Activated CD4-positive, alpha-beta T cell treated with anti-CD3 and anti-CD28 coated beads for 36 hours (primary cell): ENCODE results near the gene CADM1. TPM values are rescaled to one million over a fixed set of nuclear protein-coding genes. Genes with fewer than 3 reads are reported as not detected.

ENCODE experiments used
- ATAC-seq: fragments of 200-7000 bp; cut with Tn5 transposase; one replicate; pipeline ENCODE4 v1.10.0; 2021; ENCODE audit warnings: mild to moderate bottlenecking, moderate library complexity
- CTCF ChIA-PET: fragments of 350-600 bp; sonication (Branson Sonifier 250); formaldehyde crosslinking; loops from one replicate; lab custom pipeline; 2021; ENCODE audit warnings: antibody characterized with exemption; lab: Charles Lee
- POLR2A ChIA-PET: fragments of 350-600 bp; sonication (Branson Sonifier 250); formaldehyde crosslinking; loops from one replicate; lab custom pipeline; 2021; ENCODE audit warnings: antibody characterized with exemption, inconsistent platforms; lab: Charles Lee
- DNase-seq: peaks from one replicate; pipeline ENCODE4 v3.0.0-alpha.2; 2020
- H3K27ac Mint-ChIP-seq: one replicate; pipeline ENCODE4 v1.8.0; 2021; ENCODE audit warnings: mixed read lengths
- H3K27me3 Mint-ChIP-seq: one replicate; pipeline ENCODE4 v1.8.0; 2021; ENCODE audit warnings: mixed read lengths
- H3K36me3 Mint-ChIP-seq: one replicate; pipeline ENCODE4 v1.8.0; 2021; ENCODE audit warnings: low read depth, mixed read lengths
- H3K4me1 Mint-ChIP-seq: one replicate; pipeline ENCODE4 v1.8.0; 2021; ENCODE audit warnings: mixed read lengths
- H3K4me3 Mint-ChIP-seq: one replicate; pipeline ENCODE4 v1.8.0; 2021; ENCODE audit warnings: mild to moderate bottlenecking, moderate library complexity, mixed read lengths
- H3K9me3 Mint-ChIP-seq: one replicate; pipeline ENCODE4 v1.8.0; 2021; ENCODE audit warnings: low read depth, mixed read lengths
- intact Hi-C, 2 experiments: fragments of 100-400 bp; cut with DNase I in 1 of 2; cut with micrococcal nuclease in 1 of 2; formaldehyde crosslinking; loops; one replicate each; pipeline versions ENCODE4 v1.14.2 to v1.15.1; 2022 to 2024; cut with DNase I, micrococcal nuclease
- total RNA-seq, 2 experiments: library from RNA; stranded (reverse); gene quantifications; one replicate each; pipeline ENCODE4 v1.2.3, GENCODE V29; 2021

CADM1 gene
- total RNA-seq, 2 experiments from 2014 or later, result 0.58 to 0.91 TPM

- H3K27me3 Mint-ChIP-seq, result peaks cover 7% of the 10 kb centered on the region
- H3K36me3 Mint-ChIP-seq, result no peaks in the 10 kb centered on the region
- intact Hi-C loops, result no loop called here
- DNase-seq (no peak), ATAC-seq (no peak)
- CTCF ChIA-PET, result no interaction called here
- POLR2A ChIA-PET, result no interaction called here
- H3K9me3 Mint-ChIP-seq, result no peaks in the 10 kb centered on the region
- no peaks in the 10 kb centered on the region for H3K4me1 Mint-ChIP-seq
- H3K27ac Mint-ChIP-seq, result no peak overlapping the region
- no peak overlapping the region for H3K4me3 Mint-ChIP-seq
Measured at GRCh38 chr11:115263799-115264656, 240.2 kb downstream of the CADM1 start.

- ChIA-PET CTCF (no interaction called here), POLR2A (no interaction called here)
- ATAC-seq (no peak), DNase-seq (no peak)
- no peaks in the 10 kb centered on the region for H3K4me1 Mint-ChIP-seq
- no peak overlapping the region for H3K27ac Mint-ChIP-seq
- H3K27me3 Mint-ChIP-seq, result peaks cover 7% of the 10 kb centered on the region
- no peaks in the 10 kb centered on the region for H3K9me3 Mint-ChIP-seq
- H3K36me3 Mint-ChIP-seq, result no peaks in the 10 kb centered on the region
- intact Hi-C loops, result no loop called here
- H3K4me3 Mint-ChIP-seq, result no peak overlapping the region
Measured at GRCh38 chr11:115258216-115258615, 246.0 kb downstream of the CADM1 start.

DNA sequence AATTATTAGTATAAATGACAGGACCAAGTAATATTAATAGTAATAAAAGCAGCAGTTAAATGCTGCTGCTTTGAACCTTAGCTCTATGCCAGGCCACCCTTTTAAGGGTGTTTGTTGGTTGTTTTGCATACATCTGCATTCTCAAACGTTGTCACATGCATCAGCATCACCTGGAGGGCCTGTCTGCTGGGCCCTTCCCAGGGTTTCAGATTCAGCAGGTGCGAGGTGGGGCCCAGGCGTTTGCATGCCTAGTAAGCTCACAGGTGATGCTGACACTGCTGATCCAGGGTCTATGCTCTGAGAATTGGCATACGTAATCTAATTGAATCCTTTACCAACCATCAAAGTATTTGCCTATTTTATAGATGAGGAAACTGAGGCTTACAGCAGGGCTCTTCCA, 246.5 kb downstream of the CADM1 start:
- Mint-ChIP-seq H3K27ac (no peak overlapping the region), H3K9me3 (no peaks in the 10 kb centered on the region), H3K27me3 (peaks cover 6% of the 10 kb centered on the region), H3K36me3 (no peaks in the 10 kb centered on the region), H3K4me1 (no peaks in the 10 kb centered on the region), H3K4me3 (no peak overlapping the region)
- POLR2A ChIA-PET, result no interaction called here
- intact Hi-C loops, result no loop called here
- no peak for ATAC-seq
- CTCF ChIA-PET, result no interaction called here
- DNase-seq, result no peak

DNA sequence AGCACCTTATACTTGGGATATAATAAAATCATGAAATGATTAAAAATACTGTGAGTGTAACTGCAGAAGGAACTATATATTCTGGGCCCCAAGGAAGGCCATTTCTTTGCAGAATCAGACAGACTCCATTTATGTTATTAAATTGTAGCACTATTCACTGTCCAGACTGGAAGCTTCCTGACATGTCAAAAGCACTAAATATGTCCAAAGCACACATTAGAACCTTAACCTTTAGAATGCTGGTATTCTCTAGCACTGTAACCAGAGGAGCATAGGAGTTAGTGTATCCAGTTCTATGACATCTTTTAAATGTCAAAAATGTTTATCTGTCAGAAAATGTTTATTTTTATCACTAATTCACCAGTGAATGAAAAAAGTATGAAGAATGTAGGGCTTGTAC, 246.9 kb downstream of the CADM1 start:
- no peak overlapping the region for H3K4me3 Mint-ChIP-seq
- POLR2A ChIA-PET, result no interaction called here
- no peaks in the 10 kb centered on the region for H3K9me3 Mint-ChIP-seq
- no peaks in the 10 kb centered on the region for H3K36me3 Mint-ChIP-seq
- DNase-seq, result no peak
- no peaks in the 10 kb centered on the region for H3K4me1 Mint-ChIP-seq
- peaks cover 6% of the 10 kb centered on the region for H3K27me3 Mint-ChIP-seq
- intact Hi-C loops, result no loop called here
- CTCF ChIA-PET, result no interaction called here
- no peak for ATAC-seq
- no peak overlapping the region for H3K27ac Mint-ChIP-seq

GRCh38 chr11:115256397-115257197, 247.6 kb downstream of the CADM1 start:
- intact Hi-C loops, result no loop called here
- H3K27me3 Mint-ChIP-seq, result peaks cover 6% of the 10 kb centered on the region
- ATAC-seq (no peak), DNase-seq (no peak)
- no peaks in the 10 kb centered on the region for H3K9me3 Mint-ChIP-seq
- CTCF ChIA-PET, result no interaction called here
- no peaks in the 10 kb centered on the region for H3K4me1 Mint-ChIP-seq
- no peaks in the 10 kb centered on the region for H3K36me3 Mint-ChIP-seq
- POLR2A ChIA-PET, result no interaction called here
- no peak overlapping the region for H3K27ac Mint-ChIP-seq
- no peak overlapping the region for H3K4me3 Mint-ChIP-seq

DNA sequence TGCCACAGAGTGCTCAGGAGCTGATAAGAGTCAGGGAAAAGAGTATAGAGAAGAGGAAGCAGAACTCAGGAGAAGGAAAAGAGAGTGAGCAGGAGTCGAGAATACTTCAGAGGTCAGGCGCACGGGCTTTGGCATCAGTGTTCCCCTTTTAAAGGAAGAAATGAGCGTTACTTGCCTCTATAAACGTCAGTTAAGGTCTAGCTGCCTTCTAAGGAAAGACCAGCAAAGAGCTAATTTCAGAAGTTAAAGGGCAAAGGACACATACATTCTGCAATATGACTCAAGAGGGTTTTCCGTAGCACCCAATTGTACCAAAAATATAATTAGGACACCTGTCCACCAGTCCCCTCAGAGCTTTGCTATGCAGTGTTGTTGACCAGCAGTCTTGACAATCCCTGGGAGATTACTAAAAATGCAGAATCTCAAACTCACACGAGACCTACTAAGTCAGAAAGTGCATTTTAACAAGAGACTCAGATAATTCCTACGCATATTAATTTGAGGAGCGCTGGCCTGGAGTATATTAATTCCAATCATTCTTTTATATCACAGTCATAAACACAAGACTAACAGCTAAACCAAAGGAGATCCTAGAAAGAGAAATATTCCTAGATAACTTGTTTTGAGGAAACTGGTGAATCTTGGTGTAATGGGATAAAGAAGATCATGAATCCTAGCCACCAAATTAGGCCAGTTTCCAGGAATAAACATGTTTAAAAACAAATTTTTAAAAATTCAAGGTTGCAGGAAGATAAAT, 249.0 kb downstream of the CADM1 start:
- H3K27ac Mint-ChIP-seq, result no peak overlapping the region
- ChIA-PET POLR2A (no interaction called here), CTCF (interaction anchor here (0.6 to 1.0 kb wide), 3 partner anchors 20 to 1410 kb away, joined by 3 to 4 read pairs (median 4); no protein-coding TSS in a partner anchor)
- intact Hi-C loops, result no loop called here
- ATAC-seq (no peak), DNase-seq (no peak)
- peaks cover 7% of the 10 kb centered on the region for H3K27me3 Mint-ChIP-seq
- no peaks in the 10 kb centered on the region for H3K4me1 Mint-ChIP-seq
- H3K9me3 Mint-ChIP-seq, result no peaks in the 10 kb centered on the region
- no peak overlapping the region for H3K4me3 Mint-ChIP-seq
- H3K36me3 Mint-ChIP-seq, result no peaks in the 10 kb centered on the region

DNA sequence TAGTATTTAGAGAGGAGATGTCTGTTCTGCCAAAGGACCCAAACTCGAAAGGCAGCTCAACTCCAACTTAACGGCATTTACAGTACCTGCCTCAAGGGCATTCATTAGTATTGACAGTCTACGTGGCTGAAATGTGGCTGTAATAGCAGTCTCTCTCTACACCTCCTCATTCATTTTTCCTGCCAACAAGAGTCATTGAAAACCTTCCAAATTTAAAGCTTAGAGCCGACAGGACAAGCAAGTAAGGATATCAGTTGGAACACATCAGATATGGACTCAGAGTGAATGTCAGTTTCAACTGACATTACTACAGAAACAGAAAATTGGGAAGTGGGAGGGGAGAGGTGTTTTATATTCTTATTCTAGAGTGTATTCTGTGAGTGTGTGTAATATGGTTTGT, 253.1 kb downstream of the CADM1 start:
- ChIA-PET POLR2A (interaction anchor here (0.6 kb wide), 1 partner anchor 239 kb away, joined by 3 read pairs; no protein-coding TSS in a partner anchor), CTCF (interaction anchor here (0.6 kb wide), 1 partner anchor 49 kb away, joined by 3 read pairs; no protein-coding TSS in a partner anchor)
- Mint-ChIP-seq H3K36me3 (no peaks in the 10 kb centered on the region), H3K4me3 (no peak overlapping the region), H3K9me3 (no peaks in the 10 kb centered on the region), H3K27me3 (peaks cover 7% of the 10 kb centered on the region), H3K4me1 (no peaks in the 10 kb centered on the region), H3K27ac (no peak overlapping the region)
- intact Hi-C loops, result no loop called here
- DNase-seq (no peak), ATAC-seq (no peak)

DNA sequence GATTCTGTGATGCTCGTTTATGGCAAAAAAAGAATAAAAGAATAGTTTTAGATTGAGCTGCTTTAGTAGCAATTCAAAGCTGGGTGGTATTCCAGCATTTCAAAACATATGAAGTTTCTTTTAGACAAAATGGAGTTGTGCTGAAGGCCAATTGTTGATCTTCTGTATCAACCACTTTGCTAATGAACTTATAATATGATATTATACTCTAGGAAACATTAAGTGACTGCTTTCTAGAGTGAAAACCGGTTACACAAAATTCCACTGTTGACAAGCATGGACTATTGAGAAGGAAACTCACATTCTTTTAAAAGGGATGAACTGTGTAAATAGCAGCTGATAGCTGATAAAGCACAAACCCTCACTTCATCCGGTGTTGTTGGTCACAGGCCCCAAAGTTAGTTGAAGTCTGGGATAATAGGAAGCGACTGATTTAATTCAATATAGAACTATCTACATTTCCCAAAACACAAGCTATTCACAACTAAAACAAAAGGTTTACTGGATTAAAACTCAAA, 255.1 kb downstream of the CADM1 start:
- Mint-ChIP-seq H3K27me3 (peaks cover 2% of the 10 kb centered on the region), H3K27ac (no peak overlapping the region)
- CTCF ChIA-PET, result interaction anchor here (0.5 kb wide), 1 partner anchor 59 kb away, joined by 3 read pairs; no protein-coding TSS in a partner anchor

DNA sequence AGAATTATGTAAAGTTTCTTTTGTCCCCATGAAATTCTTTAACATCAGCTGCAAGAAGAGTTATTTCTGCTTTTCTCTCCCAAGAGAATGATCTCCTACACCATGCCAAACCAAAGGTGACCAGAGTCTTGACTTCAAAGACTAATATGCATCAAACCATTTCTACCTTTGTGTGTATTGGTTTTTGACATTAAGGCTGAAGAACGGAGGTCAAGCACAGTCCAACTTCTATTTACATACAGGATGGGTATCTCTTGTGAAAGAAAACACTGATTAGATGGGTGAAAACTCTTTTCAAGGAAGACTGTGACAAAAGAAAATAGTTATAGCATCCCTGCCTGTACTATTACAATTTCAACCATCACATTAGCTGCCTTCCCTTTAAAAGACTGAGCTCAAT, 256.3 kb downstream of the CADM1 start:
- H3K4me3 Mint-ChIP-seq, result no peak overlapping the region
- no peaks in the 10 kb centered on the region for H3K4me1 Mint-ChIP-seq
- H3K27me3 Mint-ChIP-seq, result peaks cover 2% of the 10 kb centered on the region
- intact Hi-C loops, result no loop called here
- no peaks in the 10 kb centered on the region for H3K36me3 Mint-ChIP-seq
- ChIA-PET POLR2A (no interaction called here), CTCF (interaction anchor here (1.3 kb wide), 1 partner anchor 10 kb away, joined by 5 read pairs; no protein-coding TSS in a partner anchor)
- no peak overlapping the region for H3K27ac Mint-ChIP-seq
- ATAC-seq (no peak), DNase-seq (no peak)
- H3K9me3 Mint-ChIP-seq, result no peaks in the 10 kb centered on the region

More for the DNA sequence above, 255.1 kb downstream of the CADM1 start:
- DNase-seq, result no peak
- POLR2A ChIA-PET, result interaction anchor here (1.0 kb wide), 1 partner anchor 21 kb away, joined by 3 read pairs; no protein-coding TSS in a partner anchor
- H3K4me1 Mint-ChIP-seq, result no peaks in the 10 kb centered on the region
- no peak overlapping the region for H3K4me3 Mint-ChIP-seq
- intact Hi-C loops, result no loop called here
- ATAC-seq, result no peak
- no peaks in the 10 kb centered on the region for H3K36me3 Mint-ChIP-seq
- no peaks in the 10 kb centered on the region for H3K9me3 Mint-ChIP-seq

GRCh38 chr11:115247361-115247760, 256.9 kb downstream of the CADM1 start:
- Mint-ChIP-seq H3K9me3 (no peaks in the 10 kb centered on the region), H3K36me3 (no peaks in the 10 kb centered on the region), H3K4me1 (no peaks in the 10 kb centered on the region), H3K4me3 (no peak overlapping the region), H3K27me3 (peaks cover 2% of the 10 kb centered on the region), H3K27ac (no peak overlapping the region)
- POLR2A ChIA-PET, result no interaction called here
- intact Hi-C loops, result no loop called here
- CTCF ChIA-PET, result interaction anchor here (0.7 to 1.3 kb wide), 2 partner anchors 9 to 75 kb away, joined by 3 to 5 read pairs; no protein-coding TSS in a partner anchor
- ATAC-seq (no peak), DNase-seq (no peak)

GRCh38 chr11:115244758-115245157, 259.5 kb downstream of the CADM1 start:
- Mint-ChIP-seq H3K9me3 (no peaks in the 10 kb centered on the region), H3K36me3 (no peaks in the 10 kb centered on the region), H3K27me3 (no peaks in the 10 kb centered on the region), H3K27ac (no peak overlapping the region), H3K4me1 (no peaks in the 10 kb centered on the region), H3K4me3 (no peak overlapping the region)
- ChIA-PET CTCF (no interaction called here), POLR2A (no interaction called here)
- DNase-seq (no peak), ATAC-seq (no peak)
- intact Hi-C loops, result no loop called here
